ENCODE data around the gene ACOT7. TPM values are rescaled to one million over a fixed set of nuclear protein-coding genes. Genes with fewer than 3 reads are reported as not detected.

The ACOT7 gene
- total and polyA plus RNA-seq, 2 of the 13 experiments (the other 11 are each of a cell fraction or from before 2014, with no cell fraction given): 33.0 to 55.8 TPM

- TF ChIP-seq ZNF781 (CRISPR knock-in tag; IDR thresholded peaks at IDR 0.05; ENCODE audit: borderline replicate concordance, not compliant biosample characterization) (no peak), ZNF761 (CRISPR knock-in tag; conservative IDR thresholded peaks at IDR 0.05) (no peak), NFYB (CRISPR knock-in tag; IDR thresholded peaks at IDR 0.05) (no peak), TRAFD1 (CRISPR knock-in tag; IDR thresholded peaks at IDR 0.05; ENCODE audit: borderline replicate concordance) (no peak), ZNF546 (CRISPR knock-in tag; conservative IDR thresholded peaks at IDR 0.05) (0 out of 2 replicates have a peak, but pooled peaks have one; percentile 73)
These were observed 49.8 kb downstream of the ACOT7 start (continued) for GRCh38 chr1:6343506-6344405.

- no TSS peak for BruUV-seq (replicated peaks)
- ATAC-seq (no peak), FAIRE-seq (no peak), DNase-seq (ENCODE audit: low spot score) (no peak)
- TF ChIP-seq ZNF557 (CRISPR knock-in tag; IDR thresholded peaks at IDR 0.05): no peak
- no peak for TF ChIP-seq ATF5 (CRISPR knock-in tag; IDR thresholded peaks at IDR 0.05; ENCODE audit: low read depth)
- TF ChIP-seq ZFP36L1 (CRISPR knock-in tag; IDR thresholded peaks at IDR 0.05): no peak
- no peak for TF ChIP-seq ZNF724P (CRISPR knock-in tag; IDR thresholded peaks at IDR 0.05; ENCODE audit: borderline replicate concordance)
- TF ChIP-seq GZF1 (CRISPR knock-in tag; IDR thresholded peaks at IDR 0.05): no peak
- TF ChIP-seq GATAD1 (CRISPR knock-in tag; IDR thresholded peaks at IDR 0.05): no peak
- TF ChIP-seq ZNF775 (CRISPR knock-in tag; IDR thresholded peaks at IDR 0.05; ENCODE audit: borderline replicate concordance): no peak
- no peak for TF ChIP-seq PAXIP1 (CRISPR knock-in tag; conservative IDR thresholded peaks at IDR 0.05)
- TF ChIP-seq DR1 (CRISPR knock-in tag; IDR thresholded peaks at IDR 0.05): no peak
- TF ChIP-seq RFXANK (CRISPR knock-in tag; IDR thresholded peaks at IDR 0.05): no peak
- Histone ChIP-seq H4K20me1 (ENCODE audit: insufficient read depth, low read length) (peaks cover 6% of the 10 kb centered on the region; the same call in 1 of the 2 replicates), H3K9me3 (ENCODE audit: low read length) (no peaks in the 10 kb centered on the region), H2AFZ (ENCODE audit: low read length) (no peak overlapping the region), H3K4me2 (ENCODE audit: low read depth, low read length) (no peak overlapping the region), H3K9ac (ENCODE audit: insufficient read depth, low read depth, low read length) (no peak overlapping the region), H3K27ac (ENCODE audit: extremely low read length, insufficient read depth, low read length) (no peak overlapping the region), H3K4me1 (ENCODE audit: insufficient read depth, low read length) (peaks cover 12% of the 10 kb centered on the region), H3K36me3 (replicated peaks in 1 of 2; ENCODE audit: control insufficient read depth in 1 of 2, insufficient read depth in 2 of 2, low read length in 2 of 2) (peaks cover 6 to 11% of the 10 kb centered on the region in 2 experiments; a peak in 4 of 5 replicates), H3K27me3 (ENCODE audit: control insufficient read depth in 1 of 2, insufficient read depth in 2 of 2, low read length in 2 of 2) (no peaks in the 10 kb centered on the region), H3K4me3 (replicated peaks in 1 of 3; ENCODE audit: insufficient read depth in 1 of 3, low read depth in 2 of 3, low read length in 3 of 3) (no peak overlapping the region), H3K79me2 (ENCODE audit: insufficient read depth, low read length) (no peaks in the 10 kb centered on the region)
- in situ Hi-C loops (cut with HindIII; ENCODE audit: extremely low pct_ligation_motif_present, low pct_unique_long_range_greater_than_20kb): loop anchor here (5.0 kb wide), 1 partner anchor 95 kb away; no protein-coding TSS in a partner anchor
- POLR2A ChIA-PET: no interaction called here
- intact Hi-C loops (cut with micrococcal nuclease; ENCODE audit: unreplicated experiment): no loop called here
- WGBS (ENCODE audit: low lambda C conversion rate): 90% methylated on average over 8 of the region's 9 CpGs
- CTCF ChIA-PET (ENCODE audit: low intra/inter-chr PET ratio, low total read pairs): interaction anchor here (2.7 kb wide), 1 partner anchor 95 kb away, joined by 39 read pairs; no protein-coding TSS in a partner anchor
These were observed 51.5 kb downstream of the ACOT7 start for GRCh38 chr1:6342056-6342455.

Measured in HepG2 (cell line).